H1 (cell line): ENCODE measurements around the gene ZNF385D. TPM values are rescaled to one million over a fixed set of nuclear protein-coding genes. Genes with fewer than 3 reads are reported as not detected.

Experiments
- CTCF ChIA-PET: fragments of 300-600 bp; sonication (Branson Sonifier 250); formaldehyde crosslinking; loops from one replicate; lab custom pipeline; 2021; ENCODE audit not compliant: partially characterized antibody; lab: Charles Lee
- POLR2A ChIA-PET: fragments of 300-600 bp; sonication (Branson Sonifier 250); formaldehyde crosslinking; loops from one replicate; lab custom pipeline; 2021; ENCODE audit warnings: inconsistent platforms; ENCODE audit not compliant: partially characterized antibody; lab: Charles Lee
- DNase-seq, 2 experiments: peaks; one replicate each; pipeline versions ENCODE4 v3.0.0 to v3.0.0-alpha.2; 2010 to 2022; ENCODE audit warnings: low spot score in 2 of 2, low read depth in 1 of 2, mixed read lengths in 1 of 2
- FAIRE-seq: peaks from 2 replicates; lab custom pipeline; 2011; peaks lifted over from hg19 to GRCh38; lab: Jason Lieb, UNC
- H2AFZ ChIP-seq: 2 replicates; pipeline ENCODE4 v1.8.1; 2012; ENCODE audit warnings: low read length, inconsistent platforms
- H2AK5ac ChIP-seq: 2 replicates; pipeline ENCODE4 v1.6.1; 2013; ENCODE audit warnings: low read depth, low read length
- H2BK120ac ChIP-seq: replicated peaks from 2 replicates; pipeline ENCODE3; 2013; ENCODE audit warnings: low read depth, low read length, inconsistent platforms
- H2BK12ac ChIP-seq: 2 replicates; pipeline ENCODE4 v1.6.1; 2013; ENCODE audit warnings: low read depth, low read length
- H2BK15ac ChIP-seq: 2 replicates; pipeline ENCODE4 v1.6.1; 2013; ENCODE audit warnings: low read length
- H2BK20ac ChIP-seq: 2 replicates; pipeline ENCODE4 v1.6.1; 2013; ENCODE audit warnings: low read length
- H2BK5ac ChIP-seq: 2 replicates; pipeline ENCODE4 v1.6.1; 2013; ENCODE audit warnings: low read depth, low read length
- H3K14ac ChIP-seq: 2 replicates; pipeline ENCODE4 v1.6.1; 2013; ENCODE audit warnings: inconsistent platforms; ENCODE audit not compliant: insufficient read length
- H3K18ac ChIP-seq: 2 replicates; pipeline ENCODE4 v1.6.1; 2013; ENCODE audit warnings: low read length; ENCODE audit errors: extremely low read depth
- H3K23ac ChIP-seq: 2 replicates; pipeline ENCODE4 v1.6.1; 2013; ENCODE audit warnings: inconsistent platforms; ENCODE audit not compliant: insufficient read length
- H3K23me2 ChIP-seq: 2 replicates; pipeline ENCODE4 v1.6.1; 2013; ENCODE audit warnings: low read depth, low read length
- H3K27ac ChIP-seq: 2 replicates; pipeline ENCODE4 v1.6.1; 2011; ENCODE audit warnings: low read depth, low read length, inconsistent platforms
- H3K27me3 ChIP-seq, 4 experiments: replicated peaks in 1 of 4; 1 replicate in 1 of 4; 2 replicates in 3 of 4; pipeline versions ENCODE4 v1.6.1 to v1.8.1; 2011 to 2013; ENCODE audit warnings: low read length in 3 of 4, mild to moderate bottlenecking in 3 of 4, inconsistent platforms in 2 of 4, mixed read lengths in 2 of 4, moderate library complexity in 1 of 4; ENCODE audit not compliant: control insufficient read depth in 3 of 4, insufficient read depth in 3 of 4; ENCODE audit errors: extremely low read depth in 1 of 4
- H3K36me3 ChIP-seq, 4 experiments: 2 replicates each; pipeline versions ENCODE4 v1.6.1 to v1.8.1; 2011 to 2013; ENCODE audit warnings: mild to moderate bottlenecking in 4 of 4, low read length in 3 of 4, moderate library complexity in 2 of 4, control low read depth in 1 of 4, inconsistent platforms in 1 of 4; ENCODE audit not compliant: insufficient read depth in 4 of 4, control insufficient read depth in 2 of 4
- H3K4ac ChIP-seq: replicated peaks from 2 replicates; pipeline ENCODE3; 2013; ENCODE audit warnings: low read length, low read depth, mixed read lengths, inconsistent platforms; ENCODE audit not compliant: insufficient read length
- H3K4me1 ChIP-seq, 4 experiments: replicated peaks in 1 of 4; 1 replicate in 1 of 4; 2 replicates in 3 of 4; pipeline versions ENCODE4 v1.6.1 to v1.8.1; 2011 to 2013; ENCODE audit warnings: low read length in 3 of 4, inconsistent platforms in 2 of 4, mixed read lengths in 1 of 4; ENCODE audit not compliant: insufficient read depth in 4 of 4, control insufficient read depth in 3 of 4
- H3K4me2 ChIP-seq, 2 experiments: 2 replicates each; pipeline versions ENCODE4 v1.6.1 to v1.8.1; 2011 to 2013; ENCODE audit warnings: low read depth in 2 of 2, low read length in 2 of 2, control low read depth in 1 of 2, inconsistent platforms in 1 of 2, mild to moderate bottlenecking in 1 of 2; ENCODE audit not compliant: insufficient read depth in 1 of 2
- H3K4me3 ChIP-seq, 4 experiments: fragments of 200-600, 300-600 bp in 1 of 4; sonication (generic), shearing (Covaris generic), sonication (Bioruptor Twin) in 1 of 4; 2 replicates each; pipeline versions ENCODE4 v1.5.1 to v1.8.1; 2011 to 2016; ENCODE audit warnings: low read length in 4 of 4, low read depth in 3 of 4, control low read depth in 2 of 4, inconsistent platforms in 2 of 4, mild to moderate bottlenecking in 2 of 4, mixed read lengths in 1 of 4, moderate library complexity in 1 of 4; ENCODE audit not compliant: insufficient read depth in 2 of 4; ENCODE audit errors: extremely low read depth in 1 of 4
- H3K56ac ChIP-seq: replicated peaks from 2 replicates; pipeline ENCODE3; 2013; ENCODE audit warnings: low read depth, mild to moderate bottlenecking, mixed read lengths, low read length, inconsistent platforms; ENCODE audit not compliant: insufficient read length
- H3K79me1 ChIP-seq: 2 replicates; pipeline ENCODE4 v1.6.1; 2013; ENCODE audit warnings: low read depth, low read length, control low read depth
- H3K79me2 ChIP-seq, 2 experiments: 2 replicates each; pipeline versions ENCODE4 v1.6.1 to v1.8.1; 2012 to 2013; ENCODE audit warnings: low read length in 2 of 2, mild to moderate bottlenecking in 2 of 2, inconsistent platforms in 1 of 2; ENCODE audit not compliant: insufficient read depth in 2 of 2, control insufficient read depth in 1 of 2
- H3K9ac ChIP-seq, 4 experiments: replicated peaks in 1 of 4; 1 replicate in 1 of 4; 2 replicates in 3 of 4; pipeline versions ENCODE4 v1.6.1 to v1.8.1; 2011 to 2013; ENCODE audit warnings: low read depth in 3 of 4, low read length in 3 of 4, control low read depth in 2 of 4, mild to moderate bottlenecking in 2 of 4, moderate library complexity in 2 of 4, inconsistent platforms in 1 of 4; ENCODE audit errors: extremely low read depth in 1 of 4
- H3K9me3 ChIP-seq, 2 experiments: 2 replicates each; pipeline versions ENCODE4 v1.6.1 to v1.8.1; 2012 to 2013; ENCODE audit warnings: mild to moderate bottlenecking in 2 of 2, moderate library complexity in 2 of 2, control low read depth in 1 of 2, inconsistent platforms in 1 of 2, low read depth in 1 of 2, low read length in 1 of 2, mixed read lengths in 1 of 2; ENCODE audit not compliant: insufficient read depth in 2 of 2
- H4K20me1 ChIP-seq, 2 experiments: replicated peaks in 1 of 2; 2 replicates each; pipeline versions ENCODE3 to v1.8.1; 2011 to 2013; ENCODE audit warnings: inconsistent platforms in 2 of 2, low read length in 2 of 2, mild to moderate bottlenecking in 1 of 2; ENCODE audit not compliant: insufficient read depth in 2 of 2, control insufficient read depth in 1 of 2
- H4K5ac ChIP-seq: 2 replicates; pipeline ENCODE4 v1.6.1; 2013; ENCODE audit warnings: low read length, low read depth, mixed read lengths, inconsistent platforms; ENCODE audit not compliant: insufficient read length
- H4K8ac ChIP-seq: 2 replicates; pipeline ENCODE4 v1.8.0; 2013; ENCODE audit warnings: mild to moderate bottlenecking, moderate library complexity, low read length, inconsistent platforms; ENCODE audit not compliant: insufficient read depth; ENCODE audit errors: extremely low read depth
- H4K91ac ChIP-seq: replicated peaks from 2 replicates; pipeline ENCODE3; 2013; ENCODE audit warnings: low read length, mixed read lengths, inconsistent platforms; ENCODE audit not compliant: insufficient read length
- CHD1 ChIP-seq: IDR thresholded peaks from 2 replicates; pipeline ENCODE4 v1.6.1; 2012; ENCODE audit warnings: low read depth, low read length, improper control_type of control experiment
- USF2 ChIP-seq: IDR thresholded peaks from 2 replicates; pipeline ENCODE4 v1.6.1; 2011; ENCODE audit warnings: low read length, improper control_type of control experiment
- WGBS, 2 experiments: shearing (Covaris generic) in 1 of 2; methylation state at CpG; one replicate each; pipeline versions ENCODE4 v1.1.6 to v1.1.7; 2013 to 2015; ENCODE audit warnings: low lambda C conversion rate in 2 of 2, mixed read lengths in 2 of 2, inconsistent platforms in 1 of 2, low coverage in 1 of 2, missing lambda C conversion rate in 1 of 2; ENCODE audit not compliant: insufficient replicate concordance in 2 of 2, insufficient coverage in 1 of 2, insufficient read length in 1 of 2; ENCODE audit errors: extremely low coverage in 1 of 2, missing lambda C conversion rate in 1 of 2; 5-methylcytosine and 5-hydroxymethylcytosine counted together
- polyA plus RNA-seq, 7 experiments: library from polyadenylated mRNA; depleted of rRNA in 3 of 7; stranded (reverse) in 5 of 7; unstranded in 2 of 7; fragments of >200 nt in 5 of 7; fragments of 200-250 nt in 2 of 7; gene quantifications; 1 replicate in 5 of 7; 2 replicates in 1 of 7; 4 replicates in 1 of 7; pipeline versions ENCODE4 v1.2.1 to v1.2.3, GENCODE V29; 2011 to 2013; ENCODE audit warnings: missing spikeins in 2 of 7, mixed read lengths in 2 of 7
- total RNA-seq: library from RNA; stranded (reverse); fragmentation: NEBNext Ultra II Directional; extraction: Animal tissue kit (Norgen Biotek cat#: 25700); gene quantifications from 2 replicates; pipeline ENCODE4 v1.2.1, GENCODE V29; 2021

The ZNF385D gene
- total and polyA plus RNA-seq, 2 of the 8 experiments (the other 6 are each of a cell fraction or from before 2014, with no cell fraction given): 5.9 to 10.8 TPM

GRCh38 chr3:21634112-21634511, 116.9 kb downstream of the ZNF385D start:
- no peak overlapping the region for H3K4me2 ChIP-seq
- H3K14ac ChIP-seq: no peak overlapping the region
- peaks cover 0 to 3% (median 0%) of the 10 kb centered on the region in 4 experiments; a peak in 1 of 7 replicates for H3K4me1 ChIP-seq
- no peak overlapping the region for H3K27ac ChIP-seq
- H2BK15ac ChIP-seq: no peak overlapping the region
- CTCF ChIA-PET: no interaction called here
- H3K36me3 ChIP-seq: no peaks in the 10 kb centered on the region
- WGBS, 2 experiments: 86% methylated on average over 1 of the region's 1 CpG; no CpG with 5 or more reads in 1 of the 2 experiments
- H4K20me1 ChIP-seq: no peaks in the 10 kb centered on the region
- H3K4ac ChIP-seq: no peak overlapping the region
- no peaks in the 10 kb centered on the region for H3K79me1 ChIP-seq
- H4K8ac ChIP-seq: no peak overlapping the region
- H2BK5ac ChIP-seq: no peak overlapping the region
- no peak overlapping the region for H2BK120ac ChIP-seq
- no peaks in the 10 kb centered on the region for H3K79me2 ChIP-seq
- DNase-seq (no peak), FAIRE-seq (no peak)
- POLR2A ChIA-PET: no interaction called here
- H3K4me3 ChIP-seq: no peak overlapping the region
- no peak overlapping the region for H2BK20ac ChIP-seq
- H3K9ac ChIP-seq: no peak overlapping the region
- no peaks in the 10 kb centered on the region for H3K27me3 ChIP-seq
- H2BK12ac ChIP-seq: no peak overlapping the region
- TF ChIP-seq CHD1 (no peak), USF2 (no peak)
- 0 out of 2 replicates have a peak overlapping the region, but pooled peaks have one; percentile 59 for H2AK5ac ChIP-seq
- no peaks in the 10 kb centered on the region for H3K9me3 ChIP-seq
- H3K23me2 ChIP-seq: no peaks in the 10 kb centered on the region
- H3K23ac ChIP-seq: no peak overlapping the region
- H4K5ac ChIP-seq: no peak overlapping the region
- no peak overlapping the region for H3K18ac ChIP-seq
- H3K56ac ChIP-seq: no peak overlapping the region
- no peak overlapping the region for H2AFZ ChIP-seq
- no peak overlapping the region for H4K91ac ChIP-seq
